ENCODE measurements around the gene DKK2.

The DKK2 gene

DNA sequence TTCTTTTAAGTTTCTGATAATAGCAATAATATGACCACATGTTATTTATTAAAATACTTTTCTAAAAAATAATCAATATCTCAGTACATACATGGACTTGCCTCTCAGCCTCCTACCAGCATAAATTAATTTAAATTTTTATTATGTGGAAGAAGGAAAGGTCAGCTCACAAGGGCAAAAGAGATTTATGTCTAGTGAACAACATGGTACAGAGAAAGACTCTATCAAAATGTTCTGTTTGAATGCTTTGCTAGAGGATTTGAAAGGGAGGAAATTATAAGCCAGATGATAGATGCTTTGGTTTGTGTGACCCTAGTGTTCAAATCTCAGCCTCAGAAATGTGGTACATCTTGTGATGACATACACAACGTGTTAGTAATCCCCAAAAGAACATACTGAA, 94.3 kb downstream of the DKK2 start:
- H3K4me3 ChIP-seq (ENCODE audit: low read depth, low read length, poor library complexity, severe bottlenecking) = no peak overlapping the region
- no peaks in the 10 kb centered on the region for H3K4me1 ChIP-seq (ENCODE audit: insufficient read depth, low read length, severe bottlenecking)
- TF ChIP-seq EZH2 (IDR thresholded peaks at IDR 0.05; ENCODE audit: borderline replicate concordance, low read length) = no peak
- TF ChIP-seq, protein P1, sequence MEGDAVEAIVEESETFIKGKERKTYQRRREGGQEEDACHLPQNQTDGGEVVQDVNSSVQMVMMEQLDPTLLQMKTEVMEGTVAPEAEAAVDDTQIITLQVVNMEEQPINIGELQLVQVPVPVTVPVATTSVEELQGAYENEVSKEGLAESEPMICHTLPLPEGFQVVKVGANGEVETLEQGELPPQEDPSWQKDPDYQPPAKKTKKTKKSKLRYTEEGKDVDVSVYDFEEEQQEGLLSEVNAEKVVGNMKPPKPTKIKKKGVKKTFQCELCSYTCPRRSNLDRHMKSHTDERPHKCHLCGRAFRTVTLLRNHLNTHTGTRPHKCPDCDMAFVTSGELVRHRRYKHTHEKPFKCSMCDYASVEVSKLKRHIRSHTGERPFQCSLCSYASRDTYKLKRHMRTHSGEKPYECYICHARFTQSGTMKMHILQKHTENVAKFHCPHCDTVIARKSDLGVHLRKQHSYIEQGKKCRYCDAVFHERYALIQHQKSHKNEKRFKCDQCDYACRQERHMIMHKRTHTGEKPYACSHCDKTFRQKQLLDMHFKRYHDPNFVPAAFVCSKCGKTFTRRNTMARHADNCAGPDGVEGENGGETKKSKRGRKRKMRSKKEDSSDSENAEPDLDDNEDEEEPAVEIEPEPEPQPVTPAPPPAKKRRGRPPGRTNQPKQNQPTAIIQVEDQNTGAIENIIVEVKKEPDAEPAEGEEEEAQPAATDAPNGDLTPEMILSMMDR (IDR thresholded peaks at IDR 0.05; ENCODE audit: low read length) = no peak
- H3K79me2 ChIP-seq (ENCODE audit: insufficient read depth, low read length) = no peaks in the 10 kb centered on the region
- no peak overlapping the region for H3K9ac ChIP-seq (ENCODE audit: low read length)
- no peaks in the 10 kb centered on the region for H3K9me3 ChIP-seq (ENCODE audit: low read length)
- no peak overlapping the region for H3K4me2 ChIP-seq (ENCODE audit: low read length)
- H2AFZ ChIP-seq (ENCODE audit: low read length) = no peak overlapping the region
- H4K20me1 ChIP-seq (ENCODE audit: insufficient read depth, low read length) = no peaks in the 10 kb centered on the region
- H3K9me2 ChIP-seq (ENCODE audit: low read depth, low read length) = no peaks in the 10 kb centered on the region
- H3K27ac ChIP-seq (ENCODE audit: low read depth, low read length, poor library complexity, severe bottlenecking) = no peak overlapping the region
- H3F3A ChIP-seq (ENCODE audit: insufficient read depth, low read length) = no peaks in the 10 kb centered on the region
- no peaks in the 10 kb centered on the region for H3K27me3 ChIP-seq (ENCODE audit: insufficient read depth, low read length)
- H3K36me3 ChIP-seq (ENCODE audit: insufficient read depth, low read length) = no peaks in the 10 kb centered on the region

GRCh38 chr4:106930522-106930921, 105.6 kb downstream of the DKK2 start:
- H3K9me3 ChIP-seq (ENCODE audit: low read length) = no peaks in the 10 kb centered on the region
- H3K4me2 ChIP-seq (ENCODE audit: low read length) = no peak overlapping the region
- no peaks in the 10 kb centered on the region for H3K9me2 ChIP-seq (ENCODE audit: low read depth, low read length)
- no peaks in the 10 kb centered on the region for H3F3A ChIP-seq (ENCODE audit: insufficient read depth, low read length)
- TF ChIP-seq, protein P1 (IDR thresholded peaks at IDR 0.05; ENCODE audit: low read length) = no peak
- no peak for TF ChIP-seq EZH2 (IDR thresholded peaks at IDR 0.05; ENCODE audit: borderline replicate concordance, low read length)
- H3K9ac ChIP-seq (ENCODE audit: low read length) = no peak overlapping the region
- H3K27me3 ChIP-seq (ENCODE audit: insufficient read depth, low read length) = no peaks in the 10 kb centered on the region
- H3K4me1 ChIP-seq (ENCODE audit: insufficient read depth, low read length, severe bottlenecking) = no peaks in the 10 kb centered on the region
- no peak overlapping the region for H3K27ac ChIP-seq (ENCODE audit: low read depth, low read length, poor library complexity, severe bottlenecking)
- H3K4me3 ChIP-seq (ENCODE audit: low read depth, low read length, poor library complexity, severe bottlenecking) = no peak overlapping the region
- H2AFZ ChIP-seq (ENCODE audit: low read length) = no peak overlapping the region
- H3K36me3 ChIP-seq (ENCODE audit: insufficient read depth, low read length) = no peaks in the 10 kb centered on the region
- H3K79me2 ChIP-seq (ENCODE audit: insufficient read depth, low read length) = no peaks in the 10 kb centered on the region
- H4K20me1 ChIP-seq (ENCODE audit: insufficient read depth, low read length) = no peaks in the 10 kb centered on the region

DNA sequence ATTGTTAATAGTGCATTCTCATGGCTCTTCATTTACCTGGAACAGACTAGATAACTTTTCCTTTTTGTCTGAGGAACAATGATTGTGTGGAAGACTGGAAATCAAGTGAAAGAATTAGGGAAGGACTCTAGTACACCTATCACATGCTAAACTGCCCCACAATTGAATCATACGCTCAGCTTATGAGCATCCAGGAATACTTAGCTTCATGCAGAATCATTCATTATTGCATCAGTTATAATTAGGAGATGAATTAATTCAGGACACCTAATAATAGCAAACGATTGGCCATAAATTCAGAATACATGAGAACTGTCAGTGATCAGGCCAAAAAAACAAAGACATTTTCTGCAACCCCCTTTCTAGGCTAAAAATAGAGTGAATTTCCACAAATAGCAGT, 106.9 kb downstream of the DKK2 start:
- H3K27me3 ChIP-seq (ENCODE audit: insufficient read depth, low read length) = no peaks in the 10 kb centered on the region
- H3K4me3 ChIP-seq (ENCODE audit: low read depth, low read length, poor library complexity, severe bottlenecking) = no peak overlapping the region

More for the DNA sequence above, 106.9 kb downstream of the DKK2 start:
- no peaks in the 10 kb centered on the region for H3F3A ChIP-seq (ENCODE audit: insufficient read depth, low read length)
- no peaks in the 10 kb centered on the region for H3K9me3 ChIP-seq (ENCODE audit: low read length)
- no peaks in the 10 kb centered on the region for H3K9me2 ChIP-seq (ENCODE audit: low read depth, low read length)
- no peaks in the 10 kb centered on the region for H4K20me1 ChIP-seq (ENCODE audit: insufficient read depth, low read length)
- H3K36me3 ChIP-seq (ENCODE audit: insufficient read depth, low read length) = no peaks in the 10 kb centered on the region
- H3K4me1 ChIP-seq (ENCODE audit: insufficient read depth, low read length, severe bottlenecking) = no peaks in the 10 kb centered on the region
- no peak overlapping the region for H3K9ac ChIP-seq (ENCODE audit: low read length)
- TF ChIP-seq, protein P1 (IDR thresholded peaks at IDR 0.05; ENCODE audit: low read length) = no peak
- no peak for TF ChIP-seq EZH2 (IDR thresholded peaks at IDR 0.05; ENCODE audit: borderline replicate concordance, low read length)
- no peak overlapping the region for H3K4me2 ChIP-seq (ENCODE audit: low read length)
- H2AFZ ChIP-seq (ENCODE audit: low read length) = no peak overlapping the region
- no peak overlapping the region for H3K27ac ChIP-seq (ENCODE audit: low read depth, low read length, poor library complexity, severe bottlenecking)
- H3K79me2 ChIP-seq (ENCODE audit: insufficient read depth, low read length) = no peaks in the 10 kb centered on the region
